Endothelial cell (in vitro differentiated cells): Measurements from ENCODE around the gene COL4A1. TPM values are rescaled to one million over a fixed set of nuclear protein-coding genes. Genes with fewer than 3 reads are reported as not detected.
A peak's percentile ranks its signal among the peaks of the same experiment; 100 is the strongest.

Experiments
- DNase-seq: peaks from one replicate; pipeline ENCODE4 v3.0.0; 2021; ENCODE audit warnings: low spot score
- H3K27ac Mint-ChIP-seq: one replicate; pipeline ENCODE4 v1.8.0; 2021; ENCODE audit warnings: mixed read lengths, inconsistent platforms; ENCODE audit not compliant: unreplicated experiment
- H3K27me3 Mint-ChIP-seq: one replicate; pipeline ENCODE4 v1.8.0; 2021; ENCODE audit warnings: mild to moderate bottlenecking, moderate library complexity, mixed read lengths, inconsistent platforms; ENCODE audit not compliant: unreplicated experiment
- H3K36me3 Mint-ChIP-seq: one replicate; pipeline ENCODE4 v1.8.0; 2021; ENCODE audit warnings: mild to moderate bottlenecking, low read depth, mixed read lengths, inconsistent platforms; ENCODE audit not compliant: unreplicated experiment
- H3K4me1 Mint-ChIP-seq: one replicate; pipeline ENCODE4 v1.8.0; 2021; ENCODE audit warnings: mild to moderate bottlenecking, mixed read lengths, inconsistent platforms; ENCODE audit not compliant: unreplicated experiment
- H3K4me3 Mint-ChIP-seq: one replicate; pipeline ENCODE4 v1.8.0; 2021; ENCODE audit warnings: mild to moderate bottlenecking, mixed read lengths, inconsistent platforms; ENCODE audit not compliant: unreplicated experiment
- H3K9me3 Mint-ChIP-seq: one replicate; pipeline ENCODE4 v1.8.0; 2021; ENCODE audit warnings: mixed read lengths, inconsistent platforms; ENCODE audit not compliant: unreplicated experiment
- CTCF ChIP-seq: fragments of 200-600 bp; sonication (generic); IDR thresholded peaks from one replicate; pipeline ENCODE4 v1.5.0; 2021; ENCODE audit warnings: antibody characterized with exemption; ENCODE audit not compliant: unreplicated experiment
- total RNA-seq: library from RNA; stranded (reverse); fragmentation: NEBNext Ultra II Directional; extraction: Animal tissue kit (Norgen Biotek cat#: 25700); gene quantifications from one replicate; pipeline ENCODE4 v1.2.1, GENCODE V29; 2021; ENCODE audit not compliant: unreplicated experiment

Gene COL4A1
- total RNA-seq, 1 donor from 2014 or later: 2,720 TPM

GRCh38 chr13:110170882-110171281 lies 136.1 kb downstream of the COL4A1 start:
- TF ChIP-seq CTCF: no peak
- peak overlapping the region; percentile 65 for H3K27ac Mint-ChIP-seq
- peaks cover 34% of the 10 kb centered on the region for H3K4me1 Mint-ChIP-seq
- DNase-seq: no peak
- H3K4me3 Mint-ChIP-seq: peak overlapping the region; percentile 76
- peaks cover 22% of the 10 kb centered on the region for H3K27me3 Mint-ChIP-seq
- H3K9me3 Mint-ChIP-seq: no peaks in the 10 kb centered on the region
- H3K36me3 Mint-ChIP-seq: peaks cover 86% of the 10 kb centered on the region

GRCh38 chr13:110170020-110170790 lies 136.8 kb downstream of the COL4A1 start:
- Mint-ChIP-seq H3K4me1 (peaks cover 34% of the 10 kb centered on the region), H3K27ac (peak overlapping the region; percentile 65), H3K27me3 (peaks cover 25% of the 10 kb centered on the region), H3K36me3 (peaks cover 86% of the 10 kb centered on the region), H3K4me3 (peak overlapping the region; percentile 76), H3K9me3 (no peaks in the 10 kb centered on the region)
- TF ChIP-seq CTCF: no peak
- DNase-seq: no peak

- Mint-ChIP-seq H3K36me3 (peaks cover 84% of the 10 kb centered on the region), H3K4me1 (peaks cover 29% of the 10 kb centered on the region), H3K27me3 (peaks cover 21% of the 10 kb centered on the region), H3K9me3 (no peaks in the 10 kb centered on the region), H3K27ac (peak overlapping the region; percentile 67), H3K4me3 (peak overlapping the region; percentile 73)
- no peak for TF ChIP-seq CTCF
- DNase-seq: no peak
Measured at GRCh38 chr13:110168999-110169933, 137.7 kb downstream of the COL4A1 start.

GRCh38 chr13:110166598-110166997 lies 140.4 kb downstream of the COL4A1 start:
- H3K9me3 Mint-ChIP-seq: no peaks in the 10 kb centered on the region
- peaks cover 16% of the 10 kb centered on the region for H3K4me1 Mint-ChIP-seq
- H3K4me3 Mint-ChIP-seq: no peak overlapping the region
- no peak for DNase-seq
- no peak for TF ChIP-seq CTCF
- no peak overlapping the region for H3K27ac Mint-ChIP-seq
- H3K36me3 Mint-ChIP-seq: peaks cover 87% of the 10 kb centered on the region
- H3K27me3 Mint-ChIP-seq: peaks cover 19% of the 10 kb centered on the region

- Mint-ChIP-seq H3K4me3 (no peak overlapping the region), H3K9me3 (no peaks in the 10 kb centered on the region), H3K27ac (no peak overlapping the region), H3K36me3 (peaks cover 90% of the 10 kb centered on the region), H3K4me1 (peaks cover 8% of the 10 kb centered on the region), H3K27me3 (peaks cover 11% of the 10 kb centered on the region)
- TF ChIP-seq CTCF: no peak
- DNase-seq: no peak
Measured at GRCh38 chr13:110164706-110165105, 142.3 kb downstream of the COL4A1 start.
